CD4-positive, alpha-beta T cell treated with Interleukin-2 at 100 ng/mL for 4 hours (primary cell): ENCODE data around the gene ITGB5.
"Not testable (repeated sequence)": the region's sequence is repeated elsewhere in the genome, so short reads cannot be mapped to it uniquely, and the experiment has no call there.

ENCODE experiments used
- DNase-seq: peaks from one replicate; pipeline ENCODE4 v3.0.0-alpha.2; 2020; ENCODE audit warnings: low spot score

The ITGB5 gene

DNA sequence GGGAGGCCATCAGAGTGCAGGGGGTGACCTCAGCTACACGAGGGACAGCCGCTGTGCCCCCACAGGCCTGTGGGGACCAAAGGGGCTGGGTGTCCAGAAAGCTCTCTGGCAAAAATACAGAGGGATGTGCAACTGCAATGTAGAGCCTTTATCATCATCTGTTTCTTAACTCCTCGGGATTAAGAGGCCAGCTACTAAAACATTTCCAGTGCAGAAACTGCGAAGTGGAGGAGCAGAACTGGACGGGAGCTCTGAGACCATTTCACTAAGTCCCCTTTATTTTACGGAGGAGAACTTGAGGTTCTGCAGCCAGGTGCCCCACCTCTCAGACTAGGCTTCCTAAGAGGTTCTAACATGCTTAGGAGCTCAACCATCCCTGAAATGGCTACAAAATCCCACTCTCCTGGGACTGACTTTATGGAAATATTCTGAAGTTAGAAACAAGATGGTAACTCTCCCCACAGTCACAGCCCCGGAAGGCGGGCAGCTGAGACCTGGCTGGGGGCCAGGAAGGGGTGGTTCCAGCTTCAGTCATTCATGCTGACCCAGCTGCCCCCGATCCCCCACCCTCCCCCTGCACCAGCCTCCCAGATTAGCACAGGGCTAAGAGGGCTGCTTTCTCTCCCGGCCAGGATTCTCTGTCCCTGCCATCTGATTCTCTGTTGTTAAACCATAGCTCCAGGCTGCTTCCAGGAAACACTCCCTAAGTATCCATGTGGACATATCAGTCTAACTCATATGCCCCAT, 116.7 kb downstream of the ITGB5 start:
- DNase-seq: no peak

- no peak for DNase-seq
Measured at GRCh38 chr3:124769462-124769861, 117.7 kb downstream of the ITGB5 start.

- DNase-seq: no peak
Measured at GRCh38 chr3:124768812-124769211, 118.4 kb downstream of the ITGB5 start.

DNA sequence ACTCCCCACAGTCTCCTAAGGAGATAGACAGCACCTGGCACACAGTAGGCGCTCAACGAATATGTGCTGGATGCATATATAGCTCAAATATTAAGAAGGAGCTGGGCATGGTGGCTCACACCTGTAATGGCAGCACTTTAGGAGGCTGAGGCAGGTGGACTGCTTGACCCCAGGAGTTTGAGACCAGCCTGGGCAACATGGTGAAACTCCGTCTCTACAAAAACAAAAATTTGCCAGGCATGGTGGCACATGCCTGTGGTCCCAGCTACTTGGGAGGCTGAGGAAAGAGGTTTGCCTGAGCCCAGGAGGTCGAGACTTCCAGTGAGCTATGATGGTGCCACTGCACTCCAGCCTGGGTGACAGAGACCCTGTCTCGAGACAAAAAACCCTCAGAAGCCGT, 119.5 kb downstream of the ITGB5 start:
- DNase-seq: no peak

- no peak for DNase-seq
Measured at GRCh38 chr3:124767264-124767663, 119.9 kb downstream of the ITGB5 start.

DNA sequence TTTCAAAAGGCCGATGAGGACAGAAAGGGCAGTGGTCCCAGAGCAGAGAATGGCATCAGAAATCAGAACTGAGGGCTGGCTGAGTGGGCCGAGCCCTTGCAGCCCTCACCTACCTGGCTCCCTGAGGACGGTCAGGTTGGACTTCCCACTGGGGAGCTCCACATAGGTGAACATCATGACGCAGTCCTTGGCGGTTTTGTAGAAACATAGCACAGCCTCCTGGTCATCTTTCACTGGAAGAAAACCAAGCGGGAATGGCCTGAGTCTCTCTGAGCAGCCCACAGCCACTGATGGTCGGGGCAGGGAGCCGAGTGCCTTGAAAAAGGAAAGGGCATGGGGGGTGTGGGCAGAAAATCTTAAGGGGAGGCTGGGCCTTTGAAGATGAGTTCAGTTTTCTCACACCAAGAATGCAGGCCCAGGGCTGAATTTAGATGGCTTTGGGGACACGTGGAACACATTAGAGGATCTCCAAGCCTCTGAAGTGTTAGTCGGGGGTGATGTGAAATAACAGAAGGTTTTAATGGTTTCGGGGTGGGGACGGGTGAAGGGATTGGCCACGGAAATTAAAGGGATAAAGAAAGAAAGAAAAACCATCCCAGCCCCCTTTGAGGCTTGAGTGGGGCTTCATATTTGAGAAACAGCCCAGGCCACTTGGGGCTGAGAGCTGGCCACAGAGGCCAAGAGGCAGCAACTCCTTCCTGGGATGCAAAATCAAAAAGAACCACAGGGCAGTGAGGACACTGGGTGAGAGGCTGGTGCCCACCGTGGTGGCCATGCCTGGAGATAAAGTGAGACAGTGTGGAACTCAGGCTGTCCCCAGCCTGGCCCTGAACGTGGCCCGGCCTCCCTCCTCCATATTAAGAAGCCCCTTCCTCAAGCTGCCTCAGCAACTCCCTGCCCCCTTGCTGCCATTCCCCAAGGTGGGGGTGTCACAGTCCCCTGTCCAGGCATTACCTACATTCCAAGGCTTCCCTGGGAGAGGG, 120.8 kb downstream of the ITGB5 start:
- DNase-seq: no peak

DNA sequence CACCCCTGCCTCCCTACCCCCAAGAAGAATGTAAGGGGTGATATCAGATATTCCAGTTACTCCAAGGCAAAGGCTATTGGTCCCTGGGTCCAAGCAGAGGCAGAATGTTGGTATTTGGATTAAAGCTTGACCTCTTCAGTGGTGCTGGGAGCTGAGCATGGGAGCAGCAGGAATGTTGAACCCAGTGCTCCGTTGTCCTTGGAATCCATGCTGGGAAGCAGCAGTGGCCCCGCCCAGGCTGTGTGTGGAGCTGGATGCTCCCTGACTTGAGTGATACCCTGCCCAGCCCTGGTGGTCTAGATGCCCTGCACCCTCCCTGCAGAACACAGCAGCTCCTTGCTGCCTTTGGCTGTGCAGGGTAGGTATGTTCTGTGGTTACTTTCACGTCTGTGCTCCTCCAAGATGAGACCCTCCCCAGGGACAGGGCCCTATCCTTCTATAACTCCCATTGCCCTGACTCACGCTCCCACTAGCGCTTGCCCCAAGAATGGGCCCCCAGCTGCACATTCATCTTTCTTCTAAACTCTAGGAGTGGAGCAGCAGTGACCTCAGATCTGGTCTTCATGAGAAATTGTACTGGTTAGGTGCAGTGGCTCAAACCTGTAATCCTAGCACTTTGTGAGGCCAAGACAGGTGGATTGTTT, 121.8 kb downstream of the ITGB5 start:
- DNase-seq: no peak

- no peak for DNase-seq
Measured at GRCh38 chr3:124764746-124765145, 122.4 kb downstream of the ITGB5 start.

GRCh38 chr3:124763644-124764358, 123.4 kb downstream of the ITGB5 start:
- no peak for DNase-seq

DNA sequence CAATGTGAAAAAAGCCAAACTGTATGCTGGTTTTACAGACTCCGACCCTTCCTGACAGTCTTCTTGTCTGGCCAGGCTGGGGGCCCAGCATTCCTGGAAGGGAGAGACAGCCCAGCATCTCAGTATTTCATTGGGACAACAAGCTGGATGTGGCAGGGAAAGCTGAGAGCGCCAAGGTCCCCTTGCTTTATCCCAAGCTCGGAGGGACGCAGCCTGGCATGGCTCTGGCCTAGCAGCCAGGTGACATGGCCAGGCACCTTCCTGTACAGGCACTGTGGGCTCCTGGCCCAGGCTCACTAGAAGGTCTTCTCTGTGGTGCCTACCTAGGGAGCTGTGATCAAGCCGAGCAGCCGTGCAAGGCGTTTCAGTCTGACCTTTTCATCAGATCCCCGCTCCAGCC, 124.0 kb downstream of the ITGB5 start:
- DNase-seq: no peak

- no peak for DNase-seq
Measured at GRCh38 chr3:124762661-124763011, 124.5 kb downstream of the ITGB5 start.

- no peak for DNase-seq
Measured at GRCh38 chr3:124761935-124762660, 125.1 kb downstream of the ITGB5 start.

- peak; percentile 76 for DNase-seq
Measured at GRCh38 chr3:124761250-124761796, 125.8 kb downstream of the ITGB5 start.

GRCh38 chr3:124760601-124761000, 126.6 kb downstream of the ITGB5 start:
- no peak for DNase-seq

DNA sequence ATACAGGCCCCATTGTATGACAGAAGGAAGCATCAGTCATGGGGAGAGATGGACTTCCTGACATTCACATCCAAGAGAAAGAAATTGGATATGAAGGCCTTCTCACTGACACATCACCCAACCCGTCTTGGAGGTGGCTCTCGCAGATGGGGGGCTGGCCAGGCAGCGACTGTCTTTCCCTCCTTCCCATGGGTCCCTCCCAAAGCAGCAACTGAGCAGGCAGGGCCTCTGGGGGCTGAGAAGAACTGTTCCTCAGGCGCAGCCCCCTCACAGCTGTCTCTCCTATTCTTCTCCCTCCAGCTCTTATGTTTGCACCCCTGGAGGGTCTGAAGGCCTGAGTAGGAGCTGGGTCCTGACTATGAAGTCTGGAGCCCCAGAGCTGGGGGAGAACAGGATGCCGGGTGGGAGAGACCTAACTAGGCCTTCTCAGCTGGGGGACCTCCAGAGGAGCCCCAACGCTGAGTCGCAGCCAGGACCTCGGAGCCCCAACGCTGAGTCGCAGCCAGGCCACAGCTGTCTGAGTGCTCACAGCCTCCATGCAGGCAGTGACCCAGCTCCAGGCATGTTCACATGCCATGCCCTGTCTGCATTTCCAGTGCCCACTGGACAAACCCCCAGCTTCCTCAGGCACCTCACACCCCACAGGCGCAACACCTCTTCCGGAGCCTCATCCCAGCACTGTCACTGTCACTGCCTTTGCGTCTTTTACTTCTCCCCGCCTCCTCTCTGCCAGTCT, 127.3 kb downstream of the ITGB5 start:
- no peak for DNase-seq

- DNase-seq: no peak
Measured at GRCh38 chr3:124758851-124759635, 128.1 kb downstream of the ITGB5 start.

- not testable (repeated sequence) for DNase-seq
Measured at GRCh38 chr3:124757926-124758325, 129.2 kb downstream of the ITGB5 start.

GRCh38 chr3:124752051-124752450, 135.1 kb downstream of the ITGB5 start:
- DNase-seq: no peak

- no peak for DNase-seq
Measured at GRCh38 chr3:124751501-124751900, 135.7 kb downstream of the ITGB5 start.
